Activated naive CD8-positive, alpha-beta T cell (primary cell): ENCODE results near the gene ZNF275.

Experiments used
- H3K27ac Mint-ChIP-seq: one replicate; pipeline ENCODE4 v1.8.0; 2021; ENCODE audit warnings: mixed read lengths
- H3K27me3 Mint-ChIP-seq: one replicate; pipeline ENCODE4 v1.8.0; 2021; ENCODE audit warnings: mixed read lengths
- H3K36me3 Mint-ChIP-seq: one replicate; pipeline ENCODE4 v1.8.0; 2021; ENCODE audit warnings: mixed read lengths
- H3K4me1 Mint-ChIP-seq: one replicate; pipeline ENCODE4 v1.8.0; 2021; ENCODE audit warnings: low read depth, mixed read lengths
- H3K4me3 Mint-ChIP-seq: one replicate; pipeline ENCODE4 v1.8.0; 2021; ENCODE audit warnings: mild to moderate bottlenecking, mixed read lengths
- H3K9me3 Mint-ChIP-seq: one replicate; pipeline ENCODE4 v1.8.0; 2021; ENCODE audit warnings: low read depth, mixed read lengths

ZNF275 gene

DNA sequence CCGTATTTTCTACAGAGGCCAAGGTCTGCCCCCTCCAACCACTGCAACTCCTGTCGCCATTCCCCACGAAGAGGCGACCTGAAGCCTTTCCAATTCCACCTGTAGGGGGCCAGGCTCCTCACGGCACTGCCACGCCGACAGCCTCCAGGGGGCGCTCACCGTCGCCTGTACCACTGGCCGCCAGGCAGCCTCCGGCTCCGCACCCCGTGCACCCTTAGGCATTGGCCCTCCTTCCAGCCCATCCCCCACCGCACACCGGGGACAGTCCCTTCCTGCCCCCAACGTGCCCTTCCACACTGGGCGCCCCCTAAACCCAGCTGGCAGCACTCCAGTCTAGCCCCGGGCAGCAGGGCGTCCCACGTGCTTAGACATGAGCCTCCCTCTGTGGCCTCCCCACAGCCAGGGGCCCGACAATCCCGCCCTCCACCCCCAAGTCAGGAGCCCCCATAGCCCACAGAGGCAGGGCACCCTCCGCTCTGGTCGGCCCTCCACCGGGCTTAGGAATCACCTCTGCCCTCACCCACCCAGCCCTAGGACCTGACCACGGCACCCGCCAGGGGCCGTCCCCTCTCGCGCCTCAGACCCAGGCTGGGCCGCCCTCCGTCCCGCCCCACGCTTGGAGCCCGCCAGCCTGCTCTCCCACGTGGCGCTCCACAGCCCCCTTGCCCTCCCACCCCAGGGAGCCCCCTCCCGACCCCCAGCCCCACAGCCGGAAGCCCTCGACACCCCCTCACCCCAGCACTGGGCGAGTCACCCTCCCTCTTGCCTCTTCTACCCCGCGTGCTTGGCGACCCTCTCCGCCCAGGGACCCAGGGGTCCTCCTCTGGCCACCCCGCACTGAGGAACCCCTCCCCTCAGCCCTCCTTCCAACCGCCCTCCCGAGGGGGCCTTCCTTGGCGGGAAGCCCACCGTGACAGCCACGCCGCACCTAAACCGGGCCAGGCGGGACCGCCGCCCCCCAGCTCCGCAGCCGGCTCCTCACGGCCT is 66.5 kb downstream of the ZNF275 start:
- H3K9me3 Mint-ChIP-seq = no peaks in the 10 kb centered on the region
- no peaks in the 10 kb centered on the region for H3K36me3 Mint-ChIP-seq
- H3K27me3 Mint-ChIP-seq = no peaks in the 10 kb centered on the region
- H3K27ac Mint-ChIP-seq = no peak overlapping the region
- no peaks in the 10 kb centered on the region for H3K4me1 Mint-ChIP-seq
- H3K4me3 Mint-ChIP-seq = no peak overlapping the region

DNA sequence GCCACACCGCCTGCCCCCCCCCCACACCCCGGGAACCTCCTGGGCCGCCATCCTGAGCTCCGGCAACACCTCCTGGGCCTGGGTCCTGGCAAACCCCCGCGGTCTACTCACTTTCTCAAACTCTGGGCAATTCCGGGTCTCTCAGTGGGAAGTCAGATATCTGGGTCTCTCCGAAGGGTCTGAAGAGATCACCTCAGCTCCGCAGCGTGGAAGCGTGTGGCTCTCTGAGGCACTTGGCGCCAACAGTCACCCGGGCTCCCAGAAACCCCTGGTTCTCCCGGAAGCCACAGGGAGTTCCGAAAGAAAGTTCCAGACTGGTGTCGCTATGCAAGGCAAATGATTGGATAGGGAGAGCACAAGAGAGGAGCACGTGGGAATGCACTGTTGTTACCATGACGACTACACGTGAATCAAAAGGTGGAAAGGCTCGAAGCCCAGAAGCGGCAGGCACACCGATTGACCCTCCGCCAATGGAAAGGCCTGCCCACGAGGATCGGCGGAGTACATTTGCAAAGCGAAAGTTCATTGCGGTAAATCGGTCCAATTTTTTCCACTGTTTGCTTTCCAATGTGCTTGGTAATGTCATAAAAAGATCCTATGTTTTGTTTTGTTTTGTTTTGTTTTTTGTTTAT is 67.3 kb downstream of the ZNF275 start, which contains the start of gene PNMA6E:
PNMA6E (minus strand) TSS at position 218 of the 632 bp plus-strand sequence. CDS start 2,501 bp downstream, outside the sequence.
- Mint-ChIP-seq H3K36me3 (no peaks in the 10 kb centered on the region), H3K4me3 (no peak within 1 kb of the TSS), H3K9me3 (no peaks in the 10 kb centered on the region), H3K27me3 (no peaks in the 10 kb centered on the region), H3K27ac (no peak within 1 kb of the TSS), H3K4me1 (no peaks in the 10 kb centered on the region)
